ENCODE results near the gene CCDC102A. TPM values are rescaled to one million over a fixed set of nuclear protein-coding genes. Genes with fewer than 3 reads are reported as not detected.

Gene CCDC102A
- total RNA-seq, 1 donor from 2014 or later, result 30.6 TPM

GRCh38 chr16:57508035-57508425 lies 28.3 kb downstream of the CCDC102A start:
- peaks cover 2% of the 10 kb centered on the region for H3K36me3 Mint-ChIP-seq
- DNase-seq (ENCODE audit: low spot score in 2 of 2, unreplicated experiment in 2 of 2), result no peak
- H3K9me3 Mint-ChIP-seq, result no peaks in the 10 kb centered on the region
- H3K27ac Mint-ChIP-seq, result peak overlapping the region; percentile 78
- no peak overlapping the region for H3K4me3 Mint-ChIP-seq
- no peak for TF ChIP-seq CTCF (IDR thresholded peaks at IDR 0.05; ENCODE audit: unreplicated experiment)
- H3K4me1 Mint-ChIP-seq, result peaks cover 68% of the 10 kb centered on the region
- H3K27me3 Mint-ChIP-seq (ENCODE audit: low read depth), result no peaks in the 10 kb centered on the region

GRCh38 chr16:57507136-57508034 lies 29.0 kb downstream of the CCDC102A start:
- no peak for TF ChIP-seq CTCF (IDR thresholded peaks at IDR 0.05; ENCODE audit: unreplicated experiment)
- Mint-ChIP-seq H3K27ac (peak overlapping the region; percentile 83), H3K9me3 (no peaks in the 10 kb centered on the region), H3K4me1 (peaks cover 71% of the 10 kb centered on the region), H3K4me3 (no peak overlapping the region), H3K27me3 (ENCODE audit: low read depth) (no peaks in the 10 kb centered on the region), H3K36me3 (peaks cover 2% of the 10 kb centered on the region)
- no peak for DNase-seq (ENCODE audit: low spot score in 2 of 2, unreplicated experiment in 2 of 2)

GRCh38 chr16:57505169-57505568 lies 31.2 kb downstream of the CCDC102A start:
- H3K27ac Mint-ChIP-seq, result no peak overlapping the region
- no peak overlapping the region for H3K4me3 Mint-ChIP-seq
- no peaks in the 10 kb centered on the region for H3K27me3 Mint-ChIP-seq (ENCODE audit: low read depth)
- no peaks in the 10 kb centered on the region for H3K9me3 Mint-ChIP-seq
- TF ChIP-seq CTCF (IDR thresholded peaks at IDR 0.05; ENCODE audit: unreplicated experiment), result no peak
- DNase-seq (ENCODE audit: low spot score in 2 of 2, unreplicated experiment in 2 of 2), result no peak
- peaks cover 77% of the 10 kb centered on the region for H3K4me1 Mint-ChIP-seq
- H3K36me3 Mint-ChIP-seq, result no peaks in the 10 kb centered on the region

DNA sequence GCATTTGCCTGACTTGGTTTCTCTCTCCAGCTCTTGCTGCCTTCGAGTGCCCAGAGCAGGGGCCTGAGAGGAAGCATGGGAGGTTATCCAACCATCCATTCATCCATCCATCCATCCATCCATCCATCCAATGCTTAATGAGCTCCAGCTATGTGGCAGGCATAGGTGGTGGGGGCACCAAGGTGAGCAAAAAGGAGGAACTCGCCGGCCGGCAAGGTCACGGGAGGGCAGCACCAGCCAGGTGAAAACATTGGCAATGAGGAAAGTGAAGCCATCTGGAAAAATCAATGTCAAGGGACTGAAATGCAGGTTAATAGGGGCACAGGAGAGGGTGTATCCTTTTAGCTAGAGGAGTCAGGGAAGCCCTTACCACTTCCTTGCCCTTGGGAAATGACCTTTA lies 31.9 kb downstream of the CCDC102A start:
- H3K4me3 Mint-ChIP-seq, result no peak overlapping the region
- no peak overlapping the region for H3K27ac Mint-ChIP-seq
- H3K4me1 Mint-ChIP-seq, result peaks cover 70% of the 10 kb centered on the region
- H3K27me3 Mint-ChIP-seq (ENCODE audit: low read depth), result no peaks in the 10 kb centered on the region
- no peak for TF ChIP-seq CTCF (IDR thresholded peaks at IDR 0.05; ENCODE audit: unreplicated experiment)
- DNase-seq (ENCODE audit: low spot score in 2 of 2, unreplicated experiment in 2 of 2), result no peak
- H3K9me3 Mint-ChIP-seq, result no peaks in the 10 kb centered on the region
- H3K36me3 Mint-ChIP-seq, result no peaks in the 10 kb centered on the region

DNA sequence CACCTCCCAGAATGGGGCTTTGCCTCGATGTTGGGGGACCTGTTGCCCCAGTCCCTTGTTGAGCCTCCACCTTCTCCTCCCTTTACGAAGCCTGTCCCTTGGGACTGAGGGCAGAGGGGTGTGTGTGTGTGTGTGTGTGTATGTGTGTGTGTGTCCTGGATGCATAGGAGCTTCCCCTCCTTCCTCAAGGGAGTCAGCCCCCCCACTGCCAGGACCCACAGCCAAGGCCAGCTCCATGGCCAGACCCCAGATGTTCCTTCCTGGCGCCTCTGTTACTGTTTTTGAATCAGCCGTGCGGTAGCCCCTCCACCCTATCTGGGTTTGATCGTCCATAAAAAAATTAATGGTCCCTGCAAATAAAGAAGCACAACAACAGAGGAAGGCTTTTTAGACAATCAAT lies 32.4 kb downstream of the CCDC102A start:
- Mint-ChIP-seq H3K4me3 (no peak overlapping the region), H3K4me1 (peaks cover 66% of the 10 kb centered on the region), H3K9me3 (no peaks in the 10 kb centered on the region), H3K36me3 (no peaks in the 10 kb centered on the region), H3K27ac (no peak overlapping the region), H3K27me3 (ENCODE audit: low read depth) (no peaks in the 10 kb centered on the region)
- DNase-seq (ENCODE audit: low spot score in 2 of 2, unreplicated experiment in 2 of 2), result no peak
- TF ChIP-seq CTCF (IDR thresholded peaks at IDR 0.05; ENCODE audit: unreplicated experiment), result no peak
